ENCODE data around the gene FILIP1L.

The FILIP1L gene

GRCh38 chr3:100125161-100125938, 11.0 kb upstream of the FILIP1L start:
- DNase-seq (ENCODE audit: low spot score) = no peak

GRCh38 chr3:100124201-100124761, 10.0 kb upstream of the FILIP1L start:
- no peak for TF ChIP-seq CTCF (IDR thresholded peaks at IDR 0.05; ENCODE audit: extremely low read depth, missing control alignments)
- DNase-seq (ENCODE audit: low spot score) = no peak

More at GRCh38 chr3:100125161-100125938, 11.0 kb upstream of the FILIP1L start:
- no peak for TF ChIP-seq CTCF (IDR thresholded peaks at IDR 0.05; ENCODE audit: extremely low read depth, missing control alignments)

GRCh38 chr3:100123112-100123511, 8.8 kb upstream of the FILIP1L start:
- no peak for DNase-seq (ENCODE audit: low spot score)
- TF ChIP-seq CTCF (IDR thresholded peaks at IDR 0.05; ENCODE audit: extremely low read depth, missing control alignments) = no peak

GRCh38 chr3:100122321-100122720, 8.0 kb upstream of the FILIP1L start:
- no peak for DNase-seq (ENCODE audit: low spot score)
- no peak for TF ChIP-seq CTCF (IDR thresholded peaks at IDR 0.05; ENCODE audit: extremely low read depth, missing control alignments)

- no peak for TF ChIP-seq CTCF (IDR thresholded peaks at IDR 0.05; ENCODE audit: extremely low read depth, missing control alignments)
These were observed 6.4 kb upstream of the FILIP1L start for GRCh38 chr3:100120693-100121092.

GRCh38 chr3:100120012-100120411, 5.7 kb upstream of the FILIP1L start:
- no peak for DNase-seq (ENCODE audit: low spot score)
- no peak for TF ChIP-seq CTCF (IDR thresholded peaks at IDR 0.05; ENCODE audit: extremely low read depth, missing control alignments)

More at GRCh38 chr3:100120693-100121092, 6.4 kb upstream of the FILIP1L start:
- DNase-seq (ENCODE audit: low spot score) = no peak

GRCh38 chr3:100117093-100117492, 2.8 kb upstream of the FILIP1L start:
- no peak for DNase-seq (ENCODE audit: low spot score)
- TF ChIP-seq CTCF (IDR thresholded peaks at IDR 0.05; ENCODE audit: extremely low read depth, missing control alignments) = no peak
